GDM1 (cell line): ENCODE measurements around the gene SEC22A.

Experiments
- DNase-seq: peaks from one replicate; lab custom pipeline; 2025; lab: John Stamatoyannopoulos, UW

The SEC22A gene, protein sequence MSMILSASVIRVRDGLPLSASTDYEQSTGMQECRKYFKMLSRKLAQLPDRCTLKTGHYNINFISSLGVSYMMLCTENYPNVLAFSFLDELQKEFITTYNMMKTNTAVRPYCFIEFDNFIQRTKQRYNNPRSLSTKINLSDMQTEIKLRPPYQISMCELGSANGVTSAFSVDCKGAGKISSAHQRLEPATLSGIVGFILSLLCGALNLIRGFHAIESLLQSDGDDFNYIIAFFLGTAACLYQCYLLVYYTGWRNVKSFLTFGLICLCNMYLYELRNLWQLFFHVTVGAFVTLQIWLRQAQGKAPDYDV

DNA sequence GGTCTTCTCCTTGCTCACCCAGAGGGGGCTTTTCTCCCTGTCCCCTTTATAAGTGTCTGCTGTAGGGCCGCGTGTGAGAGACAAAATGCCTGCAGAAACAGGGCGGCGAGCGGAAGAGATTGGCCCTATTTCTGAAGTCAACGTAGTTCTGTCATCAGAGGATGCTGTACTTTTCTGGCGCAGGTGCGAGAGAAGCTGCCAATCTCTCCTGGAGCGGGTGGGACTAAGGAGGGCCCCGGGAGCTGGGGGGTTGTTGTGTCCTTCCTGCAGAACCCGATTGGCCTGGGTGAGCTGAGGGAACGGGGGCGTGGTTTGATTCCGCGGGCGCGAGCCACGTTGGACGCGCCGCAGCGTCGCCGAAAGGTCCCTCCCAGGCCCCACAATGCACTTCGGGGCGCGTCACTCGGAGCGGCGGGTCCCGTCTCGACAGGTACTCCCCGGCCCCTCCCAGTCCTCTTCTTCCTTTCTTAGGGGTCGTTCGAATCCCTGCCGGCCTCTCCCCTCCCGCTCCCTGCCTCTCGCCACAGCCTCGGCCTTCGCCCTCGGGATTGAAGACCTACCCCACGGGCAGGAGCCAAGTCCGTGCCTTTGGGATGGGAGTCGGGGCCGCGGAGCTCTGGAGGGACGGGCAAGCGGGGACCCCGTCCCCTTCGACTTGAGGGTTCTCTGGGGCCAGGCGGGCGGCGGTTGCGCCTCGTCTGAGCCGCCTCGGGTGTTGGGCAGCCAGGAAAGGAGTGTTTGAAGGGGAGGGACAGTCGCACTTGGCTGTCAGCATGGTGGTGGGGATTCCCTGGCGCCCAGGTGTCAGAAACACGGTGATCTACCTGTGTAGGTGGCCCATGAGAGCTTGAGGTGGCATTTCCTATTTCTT, at the start of gene SEC22A:
SEC22A (plus strand) TSS at position 387 of the 871 bp plus-strand sequence. CDS start 7,275 bp downstream, outside the sequence.
- DNase-seq = peak; percentile 92

DNA sequence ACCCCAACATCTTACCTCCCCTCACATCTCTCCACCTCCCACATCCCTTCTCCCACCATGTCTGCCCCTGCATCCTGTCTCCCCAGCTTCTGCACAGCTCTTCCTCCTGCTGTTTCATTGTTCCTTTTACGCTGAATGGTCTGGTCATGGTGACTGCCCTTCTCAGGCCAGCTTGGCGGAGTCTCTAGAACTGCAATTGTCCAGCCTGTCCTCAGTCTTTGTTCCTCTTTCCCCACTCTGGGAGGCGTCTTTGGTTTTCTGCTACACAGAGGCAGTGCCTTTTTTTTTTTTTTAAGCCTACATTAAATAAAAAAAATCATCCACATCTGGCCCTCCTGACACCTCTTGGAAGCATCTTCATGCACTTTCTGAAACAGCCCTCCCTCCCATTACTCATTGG, 49.1 kb upstream of the SEC22A start:
- no peak for DNase-seq

DNA sequence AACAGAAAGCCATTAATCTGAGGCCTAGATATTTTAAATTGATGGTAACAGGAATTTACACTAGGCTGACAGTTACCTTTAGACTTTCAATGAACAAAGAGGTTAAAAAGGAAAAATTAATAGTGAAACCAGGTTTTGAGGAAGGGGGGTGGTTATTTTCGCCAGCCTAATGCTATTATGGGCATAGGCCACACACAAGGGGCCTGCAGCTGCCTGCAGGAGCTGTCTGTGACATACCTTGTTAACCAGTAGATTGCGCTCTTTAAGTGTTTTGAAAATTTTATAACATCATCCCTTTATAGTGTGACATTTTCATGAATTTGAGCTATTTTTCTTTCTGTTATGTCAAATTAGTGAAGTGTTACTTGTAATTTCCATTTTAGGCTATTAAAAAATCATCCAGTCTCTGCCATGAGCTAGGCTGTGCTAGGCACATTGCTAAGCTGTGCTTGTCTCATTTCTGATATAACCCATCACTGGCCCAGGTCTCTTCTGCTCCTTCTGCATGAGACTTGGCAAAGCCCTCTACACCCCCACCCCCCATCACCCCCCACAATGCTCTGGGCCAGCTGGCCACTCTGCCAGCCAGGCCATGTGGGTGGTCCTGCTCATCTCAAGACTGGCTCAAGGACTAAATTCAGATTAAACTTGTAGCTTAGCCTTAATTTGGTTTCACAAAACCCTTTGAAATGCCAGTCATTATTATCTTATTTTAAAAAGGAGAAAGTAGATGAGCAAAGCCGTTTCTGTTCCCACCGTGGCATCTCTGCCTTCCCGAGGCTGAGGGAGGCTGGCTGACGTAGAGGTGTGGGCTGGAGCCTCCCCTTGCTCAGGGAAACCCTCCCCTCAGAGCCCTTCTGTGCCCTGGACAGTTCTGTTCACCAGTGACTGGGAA, 48.4 kb upstream of the SEC22A start:
- no peak for DNase-seq

DNA sequence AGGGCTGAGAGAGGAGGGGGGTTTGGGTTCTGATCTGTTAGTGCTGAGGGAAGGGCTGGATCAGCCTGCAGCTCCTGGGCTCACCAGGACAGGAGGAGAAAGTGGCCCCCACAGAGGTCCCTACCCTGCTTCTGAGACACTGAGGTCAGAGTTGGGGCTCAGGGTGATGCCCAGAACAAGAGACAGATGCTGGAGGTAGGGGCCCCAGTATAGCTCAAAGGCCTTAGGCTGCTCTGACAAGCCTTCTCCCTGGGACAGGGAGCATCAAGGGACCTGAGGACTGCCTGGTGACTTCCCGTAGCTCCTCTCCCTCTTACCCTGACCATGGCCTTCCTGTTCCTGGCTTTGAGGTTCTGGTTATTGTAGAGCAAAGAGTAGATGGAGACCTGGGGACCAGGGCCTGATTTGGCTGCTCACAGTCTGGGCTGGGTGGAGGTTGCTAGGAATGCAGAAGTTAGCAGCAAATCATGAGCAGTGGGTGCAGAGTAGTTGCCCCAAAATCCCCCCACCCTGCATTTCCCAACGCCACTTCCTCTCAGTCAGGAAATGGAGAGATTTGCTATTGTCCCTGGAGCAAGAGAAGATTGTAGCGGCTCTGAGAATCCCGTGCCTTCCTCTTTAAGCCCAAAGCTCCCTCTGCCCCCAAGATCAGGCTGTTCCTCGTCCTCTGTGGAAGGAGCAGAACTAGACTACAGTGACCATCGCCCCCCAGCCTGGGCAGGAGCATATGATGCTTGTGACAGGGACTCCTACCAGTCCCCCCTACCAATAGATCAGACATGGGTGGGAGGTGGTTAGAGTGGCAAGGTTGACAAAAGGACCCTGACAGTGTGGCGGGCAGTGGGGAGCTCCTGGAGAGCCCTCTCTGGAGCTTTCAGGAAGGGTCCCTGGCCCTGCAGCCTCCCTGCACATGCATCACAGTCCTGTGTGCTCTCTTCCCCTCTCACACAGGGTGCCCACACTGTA, 47.4 kb upstream of the SEC22A start:
- no peak for DNase-seq

DNA sequence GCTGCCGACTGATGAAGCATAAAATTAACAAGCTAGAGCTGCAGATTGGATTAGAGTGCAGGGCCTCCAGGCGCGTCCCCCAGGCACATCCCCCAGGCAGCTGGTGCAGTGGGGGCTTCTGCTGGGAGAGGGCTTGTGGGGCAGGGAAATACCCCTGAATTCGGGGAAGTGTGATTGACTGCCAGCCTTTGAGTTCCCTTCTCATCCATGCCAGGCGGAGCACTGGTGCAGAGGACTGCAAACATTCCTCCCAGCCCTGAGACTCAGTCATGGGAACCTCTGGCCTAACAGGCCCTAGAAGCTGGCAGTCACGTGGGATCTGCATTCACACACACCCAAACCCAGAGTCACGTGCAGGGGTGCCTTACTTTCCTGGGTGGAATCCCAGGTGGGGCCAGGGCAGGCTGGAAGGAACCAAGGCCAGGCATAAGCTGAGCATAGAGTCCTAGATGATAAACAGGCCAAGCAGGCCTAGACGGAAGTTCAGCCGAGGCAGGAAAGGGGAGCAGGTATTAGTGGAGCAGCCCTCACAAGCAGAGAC, 46.2 kb upstream of the SEC22A start:
- no peak for DNase-seq

DNA sequence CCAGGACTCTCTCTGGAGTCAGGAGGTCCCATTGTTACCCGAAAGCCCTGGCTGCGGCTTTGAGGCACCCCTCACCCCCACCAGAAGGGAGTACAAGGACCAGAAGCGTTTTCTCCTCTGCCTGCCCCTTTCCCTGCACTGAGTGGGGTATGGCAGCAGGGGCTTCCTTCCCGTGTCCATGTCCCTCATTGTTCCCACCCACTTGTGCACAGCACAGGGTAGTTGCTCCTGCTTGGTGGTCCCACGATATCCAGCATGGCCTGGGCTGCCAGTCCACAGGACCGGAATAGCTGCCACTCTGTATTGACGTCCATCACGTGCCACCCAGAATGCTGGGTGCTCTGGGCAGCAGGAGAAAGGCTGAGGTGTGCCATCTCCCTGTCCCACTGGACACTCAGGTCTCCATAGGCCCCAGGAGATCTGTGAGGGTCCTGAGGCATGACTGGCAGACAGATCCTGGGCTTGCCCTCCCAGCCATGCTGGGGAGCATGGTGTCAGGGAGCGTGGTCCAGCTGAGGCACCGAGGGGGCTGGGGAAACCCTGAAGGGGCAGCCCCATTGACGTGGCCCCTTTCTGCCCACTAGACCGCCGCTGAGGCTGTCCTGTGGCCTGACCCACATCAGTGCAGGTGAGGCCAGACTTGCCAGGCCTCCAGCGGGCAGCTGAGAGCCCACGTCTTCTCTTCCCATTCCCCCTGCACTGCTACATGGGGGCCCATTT, 45.3 kb upstream of the SEC22A start:
- no peak for DNase-seq

DNA sequence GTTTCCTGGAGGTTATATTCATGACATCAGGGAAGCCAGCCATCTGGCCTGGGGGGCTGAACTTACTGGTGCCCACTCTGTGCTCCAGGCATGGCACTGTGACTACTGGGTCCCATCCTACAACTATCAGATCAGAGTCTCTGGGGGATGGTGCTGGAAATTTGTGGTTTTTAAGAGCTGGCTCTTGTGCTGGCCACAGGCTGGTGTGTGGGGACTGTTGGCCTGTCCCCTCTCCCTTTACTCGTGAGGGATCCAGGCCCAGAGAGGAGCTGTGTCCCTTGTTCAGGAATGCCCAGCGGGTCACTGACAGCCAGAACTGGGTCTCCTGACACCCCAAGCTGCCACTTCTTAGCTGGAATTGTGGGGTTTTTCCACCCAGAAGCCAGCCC, 44.5 kb upstream of the SEC22A start:
- no peak for DNase-seq

DNA sequence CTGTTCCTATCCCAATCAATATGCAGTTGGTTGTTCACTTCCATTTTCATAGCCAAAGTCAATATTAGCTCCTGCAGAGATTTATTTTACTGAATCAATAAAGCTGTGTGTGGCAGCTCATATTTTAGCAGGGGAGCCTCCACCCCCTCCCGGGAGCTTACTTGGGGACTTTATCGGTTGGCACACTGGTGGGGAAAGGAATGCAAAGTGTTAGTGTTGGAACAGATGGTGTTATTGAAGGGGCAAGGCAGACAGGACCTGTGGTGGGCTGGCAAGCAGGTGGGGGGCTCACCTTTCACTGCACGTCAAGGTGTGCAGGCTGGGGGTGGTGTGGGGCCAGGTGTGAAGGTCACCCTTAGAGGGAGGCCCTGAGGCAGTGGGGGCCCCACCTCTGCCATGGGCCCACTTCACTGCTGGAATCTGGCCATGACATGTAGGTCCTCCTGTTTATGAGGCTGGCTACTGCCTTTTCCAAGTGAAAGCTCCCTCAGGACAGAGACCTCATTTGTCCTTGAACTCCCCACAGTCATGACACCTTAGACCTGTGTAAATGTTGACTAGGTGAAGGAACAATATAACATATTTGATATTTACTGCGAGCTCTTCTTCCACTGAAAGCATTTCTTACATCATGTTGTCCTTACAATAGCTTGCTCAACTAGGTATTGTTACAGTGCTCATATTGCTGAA, 44.0 kb upstream of the SEC22A start:
- DNase-seq = no peak

DNA sequence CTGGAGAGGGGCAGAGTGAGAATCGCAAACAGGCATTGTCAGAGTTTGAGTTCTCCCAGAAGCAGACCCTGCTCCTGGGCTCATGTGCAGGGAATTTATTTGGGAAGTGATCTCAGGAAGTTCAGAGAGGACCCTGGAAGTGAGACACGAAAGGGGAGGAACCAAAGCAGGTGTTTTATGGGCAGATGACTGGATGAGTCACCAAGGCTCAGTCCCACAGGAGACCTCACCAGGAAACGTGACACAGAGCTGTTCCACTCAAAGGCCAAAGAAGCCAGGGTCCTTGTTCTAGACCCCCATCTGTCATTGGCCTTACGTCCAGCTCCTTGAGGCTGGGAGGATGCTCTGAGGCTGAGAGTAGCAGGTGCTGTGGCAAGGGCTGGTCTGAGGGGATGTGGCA, 43.4 kb upstream of the SEC22A start:
- DNase-seq = no peak

DNA sequence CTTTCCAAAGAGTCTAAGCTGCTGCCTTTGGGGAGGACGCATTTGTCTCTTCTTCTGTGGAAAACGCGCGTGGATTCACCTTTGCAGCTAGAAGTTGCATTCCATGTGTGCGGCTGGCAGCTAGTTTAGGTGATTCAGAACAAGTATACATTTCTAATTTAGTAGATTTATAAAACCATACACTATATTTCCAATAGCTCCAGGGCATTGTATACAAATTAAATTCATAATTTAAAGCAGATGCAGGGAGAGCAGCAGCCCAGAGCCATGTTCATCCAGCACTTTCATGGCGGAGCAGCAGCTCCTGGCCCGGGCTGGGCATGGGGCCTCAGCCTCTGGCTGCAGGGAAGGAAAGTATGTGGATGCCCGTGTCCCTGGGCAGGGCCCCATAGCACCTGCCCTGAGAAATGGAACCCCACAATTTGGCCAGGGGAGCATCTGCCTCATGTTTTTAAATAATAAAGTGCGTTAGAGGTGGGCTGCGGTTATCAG, 42.8 kb upstream of the SEC22A start:
- DNase-seq = no peak

DNA sequence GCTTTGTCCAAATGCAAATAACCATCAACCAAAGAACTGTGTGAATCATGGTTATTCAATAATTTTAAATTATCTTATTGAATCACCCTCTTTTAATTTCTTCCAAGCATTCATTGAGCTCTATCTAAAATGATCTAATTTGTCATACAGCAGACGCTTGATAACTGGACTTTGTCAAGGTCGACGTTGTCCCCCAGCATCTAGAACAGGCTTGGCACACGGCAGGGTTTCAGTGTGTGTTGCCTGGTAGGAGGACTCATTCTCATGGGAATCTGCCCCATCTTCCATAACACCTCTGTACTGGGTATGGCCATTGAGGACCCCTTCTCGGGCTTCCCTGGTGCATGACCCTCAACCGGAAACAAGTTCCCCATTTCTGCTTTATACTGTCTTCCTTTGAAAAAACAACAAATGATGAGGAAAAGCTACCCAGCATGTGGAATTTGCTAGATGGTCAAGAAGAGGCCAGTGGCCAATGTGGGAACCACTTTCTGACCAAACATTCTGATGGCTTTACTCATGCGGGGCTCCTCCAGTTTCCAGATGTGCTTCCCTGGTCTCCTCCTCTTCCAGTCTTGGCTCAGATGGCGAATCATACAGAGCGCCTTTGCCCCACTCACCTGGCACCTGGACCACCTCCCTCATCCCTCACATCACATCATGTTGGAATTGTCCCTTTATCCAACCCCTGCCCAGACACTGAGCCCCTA, 41.7 kb upstream of the SEC22A start:
- DNase-seq = no peak

DNA sequence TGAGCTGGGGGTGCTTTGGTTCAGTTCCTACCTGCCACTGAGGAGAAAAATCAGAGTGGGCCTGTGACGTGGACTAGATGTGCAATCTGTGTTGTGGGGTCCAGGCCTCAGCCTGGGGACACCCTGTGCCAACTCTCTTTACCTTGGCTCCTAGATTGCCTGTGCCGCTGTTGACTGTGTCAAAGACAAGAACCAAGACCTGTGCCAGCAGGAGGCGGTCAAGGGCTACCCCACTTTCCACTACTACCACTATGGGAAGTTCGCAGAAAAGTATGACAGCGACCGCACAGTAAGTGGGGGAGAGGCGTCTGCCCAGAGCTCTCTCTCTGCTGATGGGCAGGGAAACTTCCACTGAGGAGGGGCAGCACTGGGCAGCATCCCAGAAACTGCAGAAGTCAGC, 40.6 kb upstream of the SEC22A start:
- no peak for DNase-seq

DNA sequence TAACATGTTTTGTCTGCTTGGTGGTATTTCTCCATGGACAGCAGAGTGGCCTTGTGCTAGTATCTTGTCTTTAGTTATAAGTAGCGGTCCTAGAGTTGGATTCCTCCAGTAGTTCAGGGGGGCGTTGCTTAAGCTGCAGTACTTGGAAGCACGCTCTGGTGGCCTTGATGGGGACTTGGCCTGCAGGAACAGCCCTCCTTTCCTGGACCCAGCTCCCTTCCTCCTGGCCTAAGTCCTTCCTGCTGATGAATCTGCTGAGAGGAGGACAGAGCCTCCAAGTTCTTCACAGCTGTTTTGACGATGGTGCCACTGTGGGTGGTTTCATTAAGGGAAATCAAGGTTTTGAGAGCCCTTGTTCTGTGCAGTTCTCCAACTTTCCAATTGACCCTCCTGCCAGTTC, 38.6 kb upstream of the SEC22A start:
- no peak for DNase-seq

DNA sequence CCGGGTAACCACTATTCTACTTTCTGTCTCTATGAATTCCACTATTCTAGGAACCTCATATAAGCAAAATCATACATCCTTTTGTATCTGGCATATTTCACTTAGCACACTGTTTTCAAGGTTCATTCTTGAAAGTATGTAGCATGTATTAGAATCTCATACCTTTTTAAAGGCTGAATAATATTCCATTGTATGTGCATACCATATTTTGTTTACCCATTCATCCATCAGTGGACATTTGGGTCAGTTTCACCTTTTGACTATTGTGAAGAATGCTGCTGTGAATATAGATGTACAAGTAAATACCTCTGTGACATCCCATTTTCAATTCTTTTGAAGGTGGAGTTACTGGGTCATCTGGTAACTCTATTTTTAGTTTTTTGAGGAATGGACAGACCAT, 36.6 kb upstream of the SEC22A start:
- no peak for DNase-seq

DNA sequence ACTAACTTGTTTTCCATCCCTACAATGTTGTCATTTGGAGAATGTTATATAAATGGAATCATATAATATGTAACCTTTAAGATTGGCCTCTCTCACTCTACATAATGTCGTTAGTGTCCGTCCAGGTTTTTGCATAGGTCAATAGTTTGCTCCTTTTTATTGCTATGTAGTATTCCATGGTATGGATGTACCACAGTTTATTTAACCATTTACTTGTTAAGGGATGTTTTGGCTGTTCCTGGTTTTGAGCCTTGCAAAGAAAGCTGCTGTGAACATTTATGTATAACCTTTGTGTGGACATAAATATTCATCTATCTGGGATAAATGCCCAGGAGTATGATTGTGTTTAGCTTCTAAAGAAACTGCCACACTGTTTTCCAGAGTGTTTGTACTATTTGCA, 34.1 kb upstream of the SEC22A start:
- DNase-seq = no peak

DNA sequence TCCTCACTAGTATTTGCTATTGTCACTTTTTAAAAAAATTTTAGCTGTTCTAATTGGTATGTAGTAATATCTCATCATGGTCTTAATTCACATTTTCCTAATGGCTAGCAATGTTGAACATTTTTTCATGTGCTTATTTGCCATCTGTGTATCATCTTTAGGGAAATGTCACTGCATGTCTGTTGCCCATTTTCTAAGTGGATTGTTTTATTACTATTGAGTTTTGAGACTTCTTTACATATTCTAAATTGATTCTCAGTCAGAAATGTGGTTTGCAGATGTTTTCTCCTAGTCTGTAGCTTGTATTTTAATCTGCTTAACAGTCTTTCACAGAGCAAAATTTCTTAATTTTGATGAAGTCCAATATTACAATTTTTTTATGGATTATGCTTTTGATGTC, 33.6 kb upstream of the SEC22A start:
- no peak for DNase-seq

DNA sequence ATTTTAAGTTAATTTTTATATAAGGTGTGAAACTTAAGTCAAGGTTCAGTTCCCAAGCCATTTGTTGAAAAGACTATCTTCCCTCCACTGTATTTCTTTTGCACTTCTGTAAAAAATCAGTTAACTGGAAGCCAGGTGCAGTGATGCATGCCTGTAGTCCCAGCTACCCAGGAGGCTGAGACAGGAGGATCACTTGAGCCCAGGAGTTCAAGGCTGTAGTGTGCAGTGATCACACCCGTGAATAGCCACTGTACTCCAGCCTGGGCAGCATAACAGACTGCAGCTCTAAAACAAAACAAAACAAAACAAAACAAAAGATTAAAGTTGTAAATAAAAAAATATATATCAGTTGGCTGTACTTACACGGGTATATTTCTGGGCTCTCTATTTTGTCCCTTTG, 33.1 kb upstream of the SEC22A start:
- no peak for DNase-seq

DNA sequence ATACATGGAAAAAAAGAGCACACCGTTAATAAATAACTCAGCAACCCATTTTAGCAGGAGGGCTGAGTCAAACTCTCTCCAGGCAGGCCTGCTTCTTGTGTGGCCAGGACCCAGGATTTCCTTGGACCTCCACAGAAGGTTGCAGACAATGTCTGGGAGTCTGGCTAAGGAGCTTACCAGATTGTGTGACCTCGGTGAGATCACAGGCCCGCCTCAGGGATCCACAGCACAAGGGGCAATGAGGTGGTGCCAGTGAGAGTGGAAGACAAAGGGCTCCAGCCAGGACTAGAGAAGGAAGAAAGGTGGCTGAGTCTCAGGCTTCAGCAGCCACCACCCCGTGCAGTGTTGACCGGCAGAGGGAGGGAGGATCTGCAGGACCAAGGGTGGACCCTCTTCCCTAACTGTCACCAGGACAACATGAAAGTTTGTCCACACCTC, 32.2 kb upstream of the SEC22A start:
- no peak for DNase-seq

DNA sequence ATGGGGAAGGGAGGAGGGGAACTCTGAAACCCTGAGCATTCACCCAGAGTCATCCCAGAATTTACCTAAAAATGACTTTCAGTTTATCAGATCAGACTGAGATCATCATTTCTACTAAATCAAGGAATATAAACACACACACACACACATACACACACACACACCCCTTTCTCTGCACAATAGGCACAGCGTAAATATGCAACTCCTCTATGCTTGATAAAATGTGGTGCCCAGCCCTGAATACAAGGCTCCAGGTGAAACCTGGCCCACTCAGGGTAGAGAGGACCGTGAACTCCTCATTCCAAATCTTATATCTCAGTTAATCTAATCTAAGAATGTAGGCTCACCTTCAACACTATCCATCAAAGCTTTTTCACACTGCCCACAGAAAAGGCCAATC, 31.8 kb upstream of the SEC22A start:
- no peak for DNase-seq
